Spleen (tissue), 11 donors: ENCODE data around the gene NDE1. TPM values are rescaled to one million over a fixed set of nuclear protein-coding genes. Genes with fewer than 3 reads are reported as not detected.

Experiments used
- DNase-seq: peaks from one replicate; pipeline ENCODE4 v3.0.0-alpha.2; 2020
- H3K27ac ChIP-seq, 8 donors: fragments of 200-600 bp; sonication (generic) in 7 of 8; 1 replicate in 4 of 8; 2 replicates in 4 of 8; pipeline versions ENCODE4 v1.5.0 to v1.8.0; 2016 to 2021; ENCODE audit warnings: inconsistent platforms in 4 of 8, mild to moderate bottlenecking in 4 of 8, moderate library complexity in 1 of 8
- H3K27me3 ChIP-seq, 7 donors: fragments of 200-600 bp; sonication (generic) in 6 of 7; replicated peaks in 1 of 7; 1 replicate in 4 of 7; 2 replicates in 3 of 7; pipeline versions ENCODE4 v1.5.0 to v1.8.0; 2016 to 2021; ENCODE audit warnings: inconsistent platforms in 3 of 7, mild to moderate bottlenecking in 1 of 7
- H3K36me3 ChIP-seq, 6 donors: fragments of 200-600 bp; sonication (generic) in 5 of 6; 1 replicate in 4 of 6; 2 replicates in 2 of 6; pipeline versions ENCODE4 v1.5.0 to v1.8.0; 2016 to 2021; ENCODE audit warnings: inconsistent platforms in 2 of 6
- H3K4me1 ChIP-seq, 6 donors: fragments of 200-600 bp; sonication (generic) in 5 of 6; 1 replicate in 3 of 6; 2 replicates in 3 of 6; pipeline versions ENCODE4 v1.5.0 to v1.8.0; 2016 to 2021; ENCODE audit warnings: inconsistent platforms in 3 of 6
- H3K4me3 ChIP-seq, 8 donors: fragments of 200-600 bp; sonication (generic) in 7 of 8; 1 replicate in 4 of 8; 2 replicates in 4 of 8; pipeline versions ENCODE4 v1.5.0 to v1.8.0; 2016 to 2021; ENCODE audit warnings: inconsistent platforms in 4 of 8, mild to moderate bottlenecking in 4 of 8, moderate library complexity in 2 of 8
- H3K9me3 ChIP-seq, 8 donors: fragments of 200-600 bp; sonication (generic) in 7 of 8; 1 replicate in 4 of 8; 2 replicates in 4 of 8; pipeline versions ENCODE4 v1.5.0 to v1.8.0; 2016 to 2021; ENCODE audit warnings: inconsistent platforms in 4 of 8
- POLR2A ChIP-seq, 3 donors: fragments of 450-650 bp; IDR thresholded peaks; one replicate each; pipeline ENCODE4 v1.5.1; 2017; ENCODE audit warnings: antibody characterized with exemption in 3 of 3, mild to moderate bottlenecking in 1 of 3
- POLR2AphosphoS5 ChIP-seq, 3 donors: sonication (generic); formaldehyde crosslinking; IDR thresholded peaks; one replicate each; pipeline ENCODE4 v1.5.1; 2017; ENCODE audit warnings: antibody characterized with exemption in 3 of 3
- WGBS, 5 donors: extraction: QIAGEN DNeasy Blood & Tissue Kit in 3 of 5; methylation state at CpG; one replicate each; pipeline versions ENCODE4 v1.1.5 to v1.1.7; 2013 to 2018; 5-methylcytosine and 5-hydroxymethylcytosine counted together
- intact Hi-C: fragments of 100-400 bp; cut with DNase I; formaldehyde crosslinking; loops from one replicate; pipeline ENCODE4 v1.15.0; 2023; ENCODE audit warnings: low total_unique reads
- polyA plus RNA-seq, 3 donors: library from polyadenylated mRNA; stranded (reverse); fragments of 200-250 nt; gene quantifications; one replicate each; pipeline ENCODE4 v1.2.1, GENCODE V29; 2013
- total RNA-seq, 7 donors: library from RNA; depleted of rRNA in 3 of 7; stranded (reverse); fragments of >200 nt in 3 of 7; fragmentation: NEBNext Ultra II Directional in 4 of 7; extraction: Animal tissue kit (Norgen Biotek cat#: 25700) in 4 of 7; gene quantifications; one replicate each; pipeline versions ENCODE4 v1.1.0 to v1.2.1, GENCODE V29; 2016 to 2021
- TF ChIP-seq, protein P1 (sequence below), 11 experiments: fragments of 200-600 bp in 7 of 11; fragments of 450-650 bp in 4 of 11; sonication (generic) in 4 of 11; IDR thresholded peaks in 8 of 11; conservative IDR thresholded peaks in 3 of 11; 1 replicate in 7 of 11; 2 replicates in 4 of 11; pipeline versions ENCODE4 v1.4.0 to v1.8.0; 2016 to 2021; ENCODE audit warnings: antibody characterized with exemption in 11 of 11, inconsistent platforms in 4 of 11, mild to moderate bottlenecking in 1 of 11
- donor health status: healthy with polysubstance abuse.
- donor health status: DM: no; HTN: no; CAD: no; lungs with moderate emphysema.
- donor health status: DM: no; HTN: no; CAD: no.
- donor health status: Bipolar disorder and iron deficiency.
- donor health status: healthy.
- donor health status: DM: no; HTN: no; CAD: no.
- donor health status: DM: yes; HTN: yes; CAD: no.

Gene NDE1
- total and polyA plus RNA-seq, 10 donors, result 8.7 to 69.6 (median 57.5) TPM

GRCh38 chr16:15732416-15732815 is 82.4 kb downstream of the NDE1 start:
- H3K27me3 ChIP-seq, result no peaks in the 10 kb centered on the region
- H3K27ac ChIP-seq, result no peak overlapping the region
- H3K4me3 ChIP-seq, result no peak overlapping the region
- 92 to 98% (median 94%) methylated on average over 5 to 6 of the region's 6 CpGs for WGBS, 5 donors
- H3K4me1 ChIP-seq, result peaks cover 0 to 9% (median 0%) of the 10 kb centered on the region in 6 donors
- DNase-seq, result no peak
- intact Hi-C loops, result no loop called here
- TF ChIP-seq POLR2A (IDR thresholded peaks at IDR 0.05) (no peak), POLR2AphosphoS5 (IDR thresholded peaks at IDR 0.05) (peak in 1 of 3 donors; percentile 18)
- TF ChIP-seq, protein P1, sequence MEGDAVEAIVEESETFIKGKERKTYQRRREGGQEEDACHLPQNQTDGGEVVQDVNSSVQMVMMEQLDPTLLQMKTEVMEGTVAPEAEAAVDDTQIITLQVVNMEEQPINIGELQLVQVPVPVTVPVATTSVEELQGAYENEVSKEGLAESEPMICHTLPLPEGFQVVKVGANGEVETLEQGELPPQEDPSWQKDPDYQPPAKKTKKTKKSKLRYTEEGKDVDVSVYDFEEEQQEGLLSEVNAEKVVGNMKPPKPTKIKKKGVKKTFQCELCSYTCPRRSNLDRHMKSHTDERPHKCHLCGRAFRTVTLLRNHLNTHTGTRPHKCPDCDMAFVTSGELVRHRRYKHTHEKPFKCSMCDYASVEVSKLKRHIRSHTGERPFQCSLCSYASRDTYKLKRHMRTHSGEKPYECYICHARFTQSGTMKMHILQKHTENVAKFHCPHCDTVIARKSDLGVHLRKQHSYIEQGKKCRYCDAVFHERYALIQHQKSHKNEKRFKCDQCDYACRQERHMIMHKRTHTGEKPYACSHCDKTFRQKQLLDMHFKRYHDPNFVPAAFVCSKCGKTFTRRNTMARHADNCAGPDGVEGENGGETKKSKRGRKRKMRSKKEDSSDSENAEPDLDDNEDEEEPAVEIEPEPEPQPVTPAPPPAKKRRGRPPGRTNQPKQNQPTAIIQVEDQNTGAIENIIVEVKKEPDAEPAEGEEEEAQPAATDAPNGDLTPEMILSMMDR (IDR thresholded peaks at IDR 0.05 in 8 of 11, conservative IDR thresholded peaks at IDR 0.05 in 3 of 11), result no peak
- H3K9me3 ChIP-seq, result no peaks in the 10 kb centered on the region
- H3K36me3 ChIP-seq, result peaks cover 0 to 100% (median 40%) of the 10 kb centered on the region in 6 donors

DNA sequence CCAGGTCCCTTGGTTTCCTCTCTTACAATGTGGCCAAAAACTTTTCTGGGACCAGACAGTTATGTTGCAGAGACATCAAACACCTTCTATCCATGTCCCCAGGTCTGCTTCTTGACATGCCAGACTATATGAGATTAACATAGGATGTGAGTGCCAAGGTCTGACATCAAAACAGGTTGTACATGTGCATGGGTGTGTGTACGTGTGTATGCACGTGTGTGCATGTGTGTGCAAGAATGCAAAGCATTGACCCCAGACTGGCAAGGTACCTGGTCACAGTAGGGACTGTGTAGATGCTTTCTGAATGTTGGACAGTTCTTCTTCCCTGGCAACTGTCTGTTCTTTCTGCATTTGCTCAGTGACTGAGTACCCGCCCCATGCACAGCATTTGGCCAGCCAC is 85.6 kb downstream of the NDE1 start:
- Histone ChIP-seq H3K4me3 (no peak overlapping the region), H3K9me3 (peaks cover 0 to 2% (median 0%) of the 10 kb centered on the region in 8 donors), H3K4me1 (peaks cover 0 to 11% (median 0%) of the 10 kb centered on the region in 6 donors), H3K27ac (no peak overlapping the region), H3K27me3 (no peaks in the 10 kb centered on the region), H3K36me3 (peaks cover 0 to 100% (median 44%) of the 10 kb centered on the region in 6 donors)
- intact Hi-C loops, result no loop called here
- TF ChIP-seq POLR2AphosphoS5 (IDR thresholded peaks at IDR 0.05) (peak in 1 of 3 donors; percentile 7), POLR2A (IDR thresholded peaks at IDR 0.05) (no peak)
- TF ChIP-seq, protein P1 (IDR thresholded peaks at IDR 0.05 in 8 of 11, conservative IDR thresholded peaks at IDR 0.05 in 3 of 11), result no peak
- 93 to 96% (median 95%) methylated on average over 3 of the region's 3 CpGs for WGBS, 5 donors
- no peak for DNase-seq

DNA sequence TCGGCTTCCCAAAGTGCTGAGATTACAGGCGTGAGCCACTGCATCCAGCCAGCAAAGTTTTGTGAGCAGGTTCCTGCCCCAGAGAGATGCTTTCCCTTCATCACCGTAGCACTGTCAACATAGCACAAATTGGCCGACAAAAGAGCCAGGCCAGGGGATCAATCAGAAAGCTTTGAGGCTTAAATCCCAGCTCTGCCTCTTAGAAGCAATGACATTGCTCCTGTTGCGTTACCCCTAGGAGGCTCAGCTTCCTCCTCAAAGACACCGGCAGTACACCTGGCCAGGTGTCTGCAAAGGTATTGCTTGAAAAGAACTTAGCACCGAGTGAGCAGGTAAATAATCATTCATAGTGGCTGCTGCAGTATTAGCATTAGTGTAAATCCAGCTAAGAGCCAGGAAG is 86.5 kb downstream of the NDE1 start:
- Histone ChIP-seq H3K9me3 (peaks cover 0 to 8% (median 5%) of the 10 kb centered on the region in 8 donors), H3K36me3 (peaks cover 0 to 100% (median 50%) of the 10 kb centered on the region in 6 donors), H3K27ac (peak overlapping the region in 3 of 8 donors; percentile 29 to 64 (median 45)), H3K4me3 (no peak overlapping the region), H3K27me3 (no peaks in the 10 kb centered on the region), H3K4me1 (peaks cover 0 to 11% (median 0%) of the 10 kb centered on the region in 6 donors)
- DNase-seq, result no peak
- intact Hi-C loops, result no loop called here
- TF ChIP-seq, protein P1 (IDR thresholded peaks at IDR 0.05 in 8 of 11, conservative IDR thresholded peaks at IDR 0.05 in 3 of 11), result no peak
- no peak for TF ChIP-seq POLR2A (IDR thresholded peaks at IDR 0.05)
- no peak for TF ChIP-seq POLR2AphosphoS5 (IDR thresholded peaks at IDR 0.05)
- WGBS, 5 donors, result 79 to 87% (median 80%) methylated on average over 7 of the region's 7 CpGs

GRCh38 chr16:15737140-15737644 is 87.1 kb downstream of the NDE1 start:
- peak overlapping the region in 4 of 8 donors; percentile 53 to 64 (median 54) for H3K27ac ChIP-seq
- no peaks in the 10 kb centered on the region for H3K27me3 ChIP-seq
- peaks cover 0 to 8% (median 5%) of the 10 kb centered on the region in 8 donors for H3K9me3 ChIP-seq
- no peak for DNase-seq
- peaks cover 0 to 100% (median 50%) of the 10 kb centered on the region in 6 donors for H3K36me3 ChIP-seq
- peaks cover 0 to 12% (median 1%) of the 10 kb centered on the region in 6 donors for H3K4me1 ChIP-seq
- TF ChIP-seq POLR2AphosphoS5 (IDR thresholded peaks at IDR 0.05) (peak in 2 of 3 donors; percentile 39 to 56), POLR2A (IDR thresholded peaks at IDR 0.05) (no peak)
- TF ChIP-seq, protein P1 (IDR thresholded peaks at IDR 0.05 in 8 of 11, conservative IDR thresholded peaks at IDR 0.05 in 3 of 11), result no peak
- intact Hi-C loops, result no loop called here
- peak overlapping the region in 2 of 8 donors; percentile 6 to 14 for H3K4me3 ChIP-seq
- WGBS, 5 donors, result 66 to 81% (median 74%) methylated on average over 18 of the region's 18 CpGs
